HG02970 (cell line): ENCODE measurements around the gene UBE2J2.

Experiments used
- ATAC-seq: cut with Tn5 transposase; IDR thresholded peaks from one replicate; pipeline ENCODE4 v1.9.1; 2021; ENCODE audit warnings: mild to moderate bottlenecking, moderate library complexity, moderate number of reproducible peaks; ENCODE audit not compliant: unreplicated experiment, low FRiP score

UBE2J2 gene

DNA sequence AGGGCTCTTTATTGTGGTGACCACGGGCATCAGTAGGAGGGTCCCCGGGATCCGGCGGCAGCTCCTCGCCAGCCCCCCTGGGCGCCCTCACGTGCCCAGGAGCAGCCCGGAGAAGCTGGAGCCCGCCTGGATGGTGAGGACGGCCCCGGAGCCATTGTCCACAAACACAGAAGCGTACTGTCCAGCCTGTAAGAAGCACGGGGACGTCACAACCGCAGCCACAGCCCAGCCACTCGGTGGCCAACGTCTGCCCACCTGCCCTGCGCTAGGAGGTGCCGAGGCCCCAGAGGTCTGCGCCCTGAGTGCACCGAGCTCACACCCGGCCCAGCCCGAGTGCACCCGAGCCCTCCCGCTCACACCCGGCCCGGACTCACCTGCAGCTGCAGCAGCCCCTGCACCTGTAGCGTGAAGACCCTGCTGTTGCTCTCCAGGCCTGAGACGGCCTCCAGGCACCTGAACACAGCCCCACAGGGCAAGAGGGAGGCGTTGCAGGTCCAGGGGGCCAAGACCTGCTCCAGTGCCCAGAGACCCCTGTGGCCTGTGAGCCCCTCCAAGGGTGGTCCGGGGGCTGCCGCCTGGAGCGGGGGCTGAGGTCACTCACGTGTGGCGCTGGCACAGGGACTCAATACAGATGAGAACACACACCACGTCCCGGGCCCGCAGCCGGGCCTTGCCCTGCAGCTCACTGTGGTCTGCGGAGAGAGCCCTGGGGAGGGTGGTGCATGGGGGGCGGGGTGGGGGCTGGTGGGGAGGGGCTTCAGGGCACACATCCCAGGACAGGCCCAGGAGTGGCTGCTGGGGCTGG lies 31.0 kb downstream of the UBE2J2 start:
- ATAC-seq: no peak

DNA sequence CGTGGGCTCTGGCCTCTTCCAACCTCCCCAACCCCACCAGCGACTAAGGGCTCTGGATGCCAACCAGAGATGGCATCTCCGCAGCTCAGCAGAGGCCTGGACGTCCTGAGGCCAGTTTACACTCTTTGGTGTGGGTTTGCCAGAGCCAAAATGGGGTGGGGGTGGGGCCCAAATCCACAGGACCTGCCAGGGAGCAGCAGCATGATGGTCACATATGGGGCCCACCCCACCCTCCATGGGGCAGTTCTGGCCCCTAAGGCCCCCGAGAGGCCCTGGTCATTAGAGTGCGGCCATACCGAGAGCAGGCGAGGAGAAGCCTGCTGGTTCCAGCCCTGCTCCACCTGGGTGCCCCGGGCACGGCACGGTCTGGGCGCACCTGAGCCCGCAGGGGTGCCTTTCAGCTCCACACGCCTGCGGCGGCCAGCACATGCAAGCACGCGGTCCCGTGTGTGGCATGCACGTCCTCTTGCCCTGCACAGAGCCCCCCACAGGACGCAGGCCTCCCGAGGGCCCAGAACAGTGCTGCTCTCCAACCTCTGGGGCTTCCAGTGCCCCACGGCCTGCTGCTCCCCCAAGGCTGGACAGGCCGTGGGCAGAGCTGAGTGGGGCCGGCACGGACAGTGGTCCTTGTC lies 31.9 kb downstream of the UBE2J2 start:
- no peak for ATAC-seq

- ATAC-seq: no peak
Measured at GRCh38 chr1:1240822-1241587, 32.6 kb downstream of the UBE2J2 start.

DNA sequence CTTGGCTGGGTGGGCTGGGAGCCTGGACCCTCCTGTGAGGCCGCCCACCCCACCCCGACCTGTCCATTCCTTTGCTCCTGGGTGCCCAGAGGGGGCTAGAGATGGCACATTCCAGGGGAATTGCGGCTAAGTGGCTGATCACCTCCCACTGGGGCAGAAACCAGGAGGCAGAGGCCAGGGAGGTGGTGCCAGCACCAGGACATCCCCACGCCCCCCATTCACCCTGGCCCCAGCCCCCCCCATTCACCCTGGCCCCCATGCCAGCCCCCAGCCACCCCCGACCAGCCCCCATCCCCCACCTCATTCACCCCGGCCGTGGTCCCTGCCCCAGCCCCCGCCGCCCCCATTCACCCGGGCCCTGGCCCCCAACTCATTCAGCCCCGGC lies 33.3 kb downstream of the UBE2J2 start:
- ATAC-seq: no peak

GRCh38 chr1:1239614-1240347 lies 33.9 kb downstream of the UBE2J2 start:
- ATAC-seq: no peak

- ATAC-seq: no peak
Measured at GRCh38 chr1:1239227-1239613, 34.4 kb downstream of the UBE2J2 start.

- ATAC-seq: no peak
Measured at GRCh38 chr1:1238702-1239178, 34.9 kb downstream of the UBE2J2 start.

- ATAC-seq: no peak
Measured at GRCh38 chr1:1237874-1238701, 35.6 kb downstream of the UBE2J2 start.

DNA sequence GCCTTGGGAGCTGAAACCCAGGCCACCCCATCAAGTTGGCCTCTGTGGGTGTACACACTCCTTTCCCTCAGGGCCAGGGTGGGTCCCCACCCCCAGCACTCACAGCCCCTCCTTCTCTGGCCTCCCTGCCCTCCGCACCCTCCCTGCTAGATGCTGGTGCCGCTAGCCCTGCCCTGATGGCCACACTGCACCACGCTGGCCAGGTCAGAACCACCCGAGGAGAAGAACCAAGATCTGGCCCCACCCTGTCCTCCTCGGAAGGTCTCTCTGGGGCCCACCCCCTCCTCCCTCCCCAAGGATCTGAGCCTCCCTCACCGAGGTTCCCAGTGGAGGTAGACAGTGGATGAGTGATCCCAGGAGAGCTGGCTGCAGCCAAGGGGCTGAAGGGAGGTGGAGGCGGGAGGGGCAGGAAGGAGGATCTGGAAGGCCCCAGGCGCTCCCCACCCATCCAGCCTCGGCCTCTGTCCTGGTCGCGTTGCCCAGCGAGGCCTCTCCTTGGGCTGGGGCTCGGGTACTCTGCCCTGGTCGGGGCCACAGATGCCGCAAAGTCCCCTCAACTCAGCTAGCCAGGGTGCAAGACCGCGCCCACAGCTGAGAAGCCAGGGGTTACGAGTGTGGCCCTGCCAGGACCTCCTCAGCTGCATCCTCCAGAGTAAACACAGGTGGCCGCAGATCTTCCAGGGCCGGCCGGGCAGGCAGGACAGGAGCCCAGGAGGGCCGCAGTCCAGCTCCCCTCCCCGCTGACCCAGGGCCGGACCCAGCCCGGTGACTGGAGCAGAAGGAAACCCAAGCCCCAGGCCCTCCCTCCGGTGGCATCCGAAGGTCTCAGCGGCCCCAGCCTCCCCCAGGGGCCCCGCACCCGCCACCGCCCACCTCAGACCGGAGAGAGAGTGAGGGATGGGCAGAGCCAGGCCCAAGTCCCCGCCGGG lies 36.4 kb downstream of the UBE2J2 start:
- no peak for ATAC-seq

DNA sequence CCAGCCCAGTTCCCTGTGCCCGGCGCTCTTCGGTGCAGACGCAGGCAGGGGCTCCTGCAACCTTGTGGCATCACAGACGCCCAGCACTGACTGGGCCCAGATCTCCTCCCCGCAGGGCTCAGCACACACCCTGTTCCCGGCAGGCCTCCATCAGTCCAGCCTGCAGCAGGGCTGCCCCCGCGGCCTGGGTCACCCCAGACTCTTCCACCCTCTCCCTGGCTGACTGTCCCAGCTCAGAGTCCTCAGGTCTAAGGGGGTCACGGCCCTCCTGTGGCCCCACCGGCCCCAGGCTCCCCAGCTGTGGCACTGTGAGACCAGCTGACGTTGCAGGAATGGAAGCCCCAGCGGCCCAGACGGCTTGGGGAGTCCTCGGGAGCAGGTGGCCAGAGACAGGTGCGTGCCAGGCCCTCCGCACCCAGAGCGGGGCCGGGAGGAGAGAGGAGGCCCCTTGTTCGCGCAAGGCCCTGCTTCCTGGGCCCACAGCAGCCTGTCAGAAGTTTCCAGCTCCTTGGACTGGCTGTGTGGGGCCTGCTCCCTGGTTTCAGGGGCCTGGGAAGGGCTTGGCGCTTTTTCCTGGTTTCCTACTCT lies 37.4 kb downstream of the UBE2J2 start:
- no peak for ATAC-seq

- no peak for ATAC-seq
Measured at GRCh38 chr1:1235016-1235744, 38.5 kb downstream of the UBE2J2 start.

- no peak for ATAC-seq
Measured at GRCh38 chr1:1234180-1234808, 39.4 kb downstream of the UBE2J2 start.

- no peak for ATAC-seq
Measured at GRCh38 chr1:1233567-1233892, 40.1 kb downstream of the UBE2J2 start.

GRCh38 chr1:1232796-1233566 lies 40.7 kb downstream of the UBE2J2 start:
- no peak for ATAC-seq

DNA sequence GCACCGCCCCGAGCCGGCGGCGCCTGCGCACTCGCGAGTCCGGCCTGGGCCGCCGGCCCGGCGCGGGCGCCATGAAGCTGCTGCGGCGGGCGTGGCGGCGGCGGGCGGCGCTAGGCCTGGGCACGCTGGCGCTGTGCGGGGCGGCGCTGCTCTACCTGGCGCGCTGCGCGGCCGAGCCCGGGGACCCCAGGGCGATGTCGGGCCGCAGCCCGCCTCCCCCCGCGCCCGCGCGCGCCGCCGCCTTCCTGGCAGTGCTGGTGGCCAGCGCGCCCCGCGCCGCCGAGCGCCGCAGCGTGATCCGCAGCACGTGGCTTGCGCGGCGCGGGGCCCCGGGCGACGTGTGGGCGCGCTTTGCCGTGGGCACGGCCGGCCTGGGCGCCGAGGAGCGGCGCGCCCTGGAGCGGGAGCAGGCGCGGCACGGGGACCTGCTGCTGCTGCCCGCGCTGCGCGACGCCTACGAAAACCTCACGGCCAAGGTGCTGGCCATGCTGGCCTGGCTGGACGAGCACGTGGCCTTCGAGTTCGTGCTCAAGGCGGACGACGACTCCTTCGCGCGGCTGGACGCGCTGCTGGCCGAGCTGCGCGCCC lies 41.4 kb downstream of the UBE2J2 start, which contains the start of gene B3GALT6:
TSS of gene B3GALT6 (plus strand) at position 30 of the 588 bp plus-strand sequence. CDS start at position 72, 42 bp downstream.
- no peak for ATAC-seq
